ENCODE data around the gene ITGB5.
"Not testable (repeated sequence)": the region's sequence is repeated elsewhere in the genome, so short reads cannot be mapped to it uniquely, and the experiment has no call there.

Gene ITGB5

DNA sequence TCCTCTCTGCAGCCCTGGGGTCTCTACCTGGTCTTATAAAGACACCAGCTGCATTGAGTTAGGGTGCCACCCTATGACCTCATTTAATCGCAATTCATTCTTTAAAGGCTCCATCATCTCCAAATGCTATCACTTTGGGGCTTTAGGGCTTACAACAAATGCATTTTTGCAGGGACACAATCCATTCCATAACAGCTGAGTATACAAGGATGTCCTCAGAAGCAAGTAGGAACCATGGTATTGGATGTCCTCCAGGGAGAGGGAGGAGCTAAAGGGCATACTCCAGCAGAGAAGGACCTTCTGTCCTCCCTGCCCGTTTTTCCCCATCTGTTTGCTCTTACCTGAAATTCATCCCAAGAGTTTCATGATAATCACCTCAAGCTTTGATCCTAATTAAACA lies 126.6 kb downstream of the ITGB5 start:
- no peak for TF ChIP-seq POLR2A (IDR thresholded peaks at IDR 0.05; ENCODE audit: extremely low read depth, insufficient read length)
- TF ChIP-seq MYC (IDR thresholded peaks at IDR 0.05; ENCODE audit: low read depth, low read length), result no peak
- TF ChIP-seq, protein P1, sequence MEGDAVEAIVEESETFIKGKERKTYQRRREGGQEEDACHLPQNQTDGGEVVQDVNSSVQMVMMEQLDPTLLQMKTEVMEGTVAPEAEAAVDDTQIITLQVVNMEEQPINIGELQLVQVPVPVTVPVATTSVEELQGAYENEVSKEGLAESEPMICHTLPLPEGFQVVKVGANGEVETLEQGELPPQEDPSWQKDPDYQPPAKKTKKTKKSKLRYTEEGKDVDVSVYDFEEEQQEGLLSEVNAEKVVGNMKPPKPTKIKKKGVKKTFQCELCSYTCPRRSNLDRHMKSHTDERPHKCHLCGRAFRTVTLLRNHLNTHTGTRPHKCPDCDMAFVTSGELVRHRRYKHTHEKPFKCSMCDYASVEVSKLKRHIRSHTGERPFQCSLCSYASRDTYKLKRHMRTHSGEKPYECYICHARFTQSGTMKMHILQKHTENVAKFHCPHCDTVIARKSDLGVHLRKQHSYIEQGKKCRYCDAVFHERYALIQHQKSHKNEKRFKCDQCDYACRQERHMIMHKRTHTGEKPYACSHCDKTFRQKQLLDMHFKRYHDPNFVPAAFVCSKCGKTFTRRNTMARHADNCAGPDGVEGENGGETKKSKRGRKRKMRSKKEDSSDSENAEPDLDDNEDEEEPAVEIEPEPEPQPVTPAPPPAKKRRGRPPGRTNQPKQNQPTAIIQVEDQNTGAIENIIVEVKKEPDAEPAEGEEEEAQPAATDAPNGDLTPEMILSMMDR (IDR thresholded peaks at IDR 0.05; ENCODE audit: low read depth, low read length), result no peak
- TF ChIP-seq, protein P2, sequence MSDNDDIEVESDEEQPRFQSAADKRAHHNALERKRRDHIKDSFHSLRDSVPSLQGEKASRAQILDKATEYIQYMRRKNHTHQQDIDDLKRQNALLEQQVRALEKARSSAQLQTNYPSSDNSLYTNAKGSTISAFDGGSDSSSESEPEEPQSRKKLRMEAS (IDR thresholded peaks at IDR 0.05; ENCODE audit: low read depth, low read length), result no peak
- DNase-seq (ENCODE audit: low read depth), result no peak
- H3K4me3 ChIP-seq (ENCODE audit: low read depth, low read length), result no peak overlapping the region

DNA sequence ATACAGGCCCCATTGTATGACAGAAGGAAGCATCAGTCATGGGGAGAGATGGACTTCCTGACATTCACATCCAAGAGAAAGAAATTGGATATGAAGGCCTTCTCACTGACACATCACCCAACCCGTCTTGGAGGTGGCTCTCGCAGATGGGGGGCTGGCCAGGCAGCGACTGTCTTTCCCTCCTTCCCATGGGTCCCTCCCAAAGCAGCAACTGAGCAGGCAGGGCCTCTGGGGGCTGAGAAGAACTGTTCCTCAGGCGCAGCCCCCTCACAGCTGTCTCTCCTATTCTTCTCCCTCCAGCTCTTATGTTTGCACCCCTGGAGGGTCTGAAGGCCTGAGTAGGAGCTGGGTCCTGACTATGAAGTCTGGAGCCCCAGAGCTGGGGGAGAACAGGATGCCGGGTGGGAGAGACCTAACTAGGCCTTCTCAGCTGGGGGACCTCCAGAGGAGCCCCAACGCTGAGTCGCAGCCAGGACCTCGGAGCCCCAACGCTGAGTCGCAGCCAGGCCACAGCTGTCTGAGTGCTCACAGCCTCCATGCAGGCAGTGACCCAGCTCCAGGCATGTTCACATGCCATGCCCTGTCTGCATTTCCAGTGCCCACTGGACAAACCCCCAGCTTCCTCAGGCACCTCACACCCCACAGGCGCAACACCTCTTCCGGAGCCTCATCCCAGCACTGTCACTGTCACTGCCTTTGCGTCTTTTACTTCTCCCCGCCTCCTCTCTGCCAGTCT lies 127.3 kb downstream of the ITGB5 start:
- no peak for DNase-seq (ENCODE audit: low read depth)
- no peak for TF ChIP-seq POLR2A (IDR thresholded peaks at IDR 0.05; ENCODE audit: extremely low read depth, insufficient read length)
- no peak for TF ChIP-seq MYC (IDR thresholded peaks at IDR 0.05; ENCODE audit: low read depth, low read length)
- TF ChIP-seq, protein P2 (IDR thresholded peaks at IDR 0.05; ENCODE audit: low read depth, low read length), result no peak
- TF ChIP-seq, protein P1 (IDR thresholded peaks at IDR 0.05; ENCODE audit: low read depth, low read length), result no peak
- no peak overlapping the region for H3K4me3 ChIP-seq (ENCODE audit: low read depth, low read length)

DNA sequence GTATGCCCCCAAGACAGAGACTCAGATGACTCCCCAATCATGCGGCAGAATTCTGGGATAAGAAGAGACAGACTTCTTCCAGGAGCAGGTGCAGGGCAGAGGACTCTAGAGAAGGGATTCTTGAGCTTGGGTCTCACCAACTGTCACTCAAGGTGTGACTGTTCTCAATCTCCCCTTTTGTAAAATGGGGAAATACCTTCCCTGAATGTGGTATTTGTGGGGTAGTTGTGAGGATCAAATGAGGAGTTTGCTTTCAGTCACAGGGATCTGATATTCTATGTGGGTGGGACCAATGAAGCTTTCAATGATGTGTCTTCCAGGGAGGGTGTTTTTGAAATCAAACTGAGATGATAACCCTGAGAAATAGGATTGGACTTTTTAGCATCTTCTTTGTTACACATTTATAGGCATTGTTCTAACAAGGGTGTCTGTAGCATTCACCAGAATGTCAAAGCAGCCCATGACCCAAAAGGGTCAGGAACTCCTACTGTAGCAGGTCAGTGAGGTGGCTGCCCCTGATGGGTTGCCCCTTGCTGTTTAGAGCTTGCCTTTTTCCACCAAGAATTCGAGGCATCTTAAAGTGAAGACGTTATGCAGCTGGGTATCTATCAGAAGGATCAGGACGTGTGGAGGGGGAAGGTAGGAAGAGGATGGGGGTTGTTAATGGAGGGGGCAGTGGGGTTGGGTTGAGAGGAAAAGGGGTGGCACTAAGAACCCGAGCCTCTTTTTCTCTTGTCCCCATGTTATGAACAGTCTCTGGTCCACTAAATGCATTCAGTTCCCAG lies 128.1 kb downstream of the ITGB5 start:
- no peak for DNase-seq (ENCODE audit: low read depth)
- no peak overlapping the region for H3K4me3 ChIP-seq (ENCODE audit: low read depth, low read length)
- no peak for TF ChIP-seq POLR2A (IDR thresholded peaks at IDR 0.05; ENCODE audit: extremely low read depth, insufficient read length)
- TF ChIP-seq, protein P1 (IDR thresholded peaks at IDR 0.05; ENCODE audit: low read depth, low read length), result no peak
- no peak for TF ChIP-seq MYC (IDR thresholded peaks at IDR 0.05; ENCODE audit: low read depth, low read length)

DNA sequence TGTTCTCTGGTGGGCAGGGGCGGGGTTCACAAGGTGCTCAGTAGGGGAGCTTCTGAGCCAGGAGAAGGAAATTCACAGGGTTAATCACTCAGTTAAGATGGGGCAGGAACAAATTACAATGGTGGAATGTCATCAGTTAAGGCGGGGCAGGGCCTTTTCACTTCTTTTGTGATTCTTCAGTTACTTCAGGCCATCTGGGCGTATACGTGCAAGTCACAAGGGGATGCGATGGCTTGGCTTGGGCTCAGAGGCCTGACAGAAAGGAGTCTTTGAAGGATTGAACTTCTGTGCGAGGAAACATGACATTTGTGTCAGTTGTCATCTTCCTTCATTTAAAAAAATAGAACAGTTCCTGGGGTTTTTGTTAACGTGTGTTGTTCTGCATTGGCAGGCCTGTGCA lies 129.2 kb downstream of the ITGB5 start:
- not testable (repeated sequence) for DNase-seq (ENCODE audit: low read depth)

DNA sequence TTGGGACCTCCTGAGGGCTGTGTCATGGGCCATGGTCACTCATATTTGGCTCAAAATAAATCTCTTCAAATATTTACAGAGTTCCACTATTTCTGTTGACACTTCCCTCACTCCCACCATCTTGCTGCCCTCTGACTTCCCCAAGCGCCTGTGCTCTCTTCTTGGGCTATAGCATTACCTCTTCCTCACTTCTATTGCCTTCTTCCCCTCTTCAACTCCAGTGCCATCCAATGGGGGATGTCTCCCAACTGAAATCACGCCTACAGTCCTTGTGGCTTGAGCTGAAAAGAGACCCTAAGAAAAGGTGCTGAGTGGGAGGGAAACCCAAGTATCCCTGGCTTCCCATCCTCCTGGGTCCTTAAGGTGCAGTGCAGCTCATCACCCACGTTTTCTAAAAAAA lies 135.1 kb downstream of the ITGB5 start:
- TF ChIP-seq, protein P2 (IDR thresholded peaks at IDR 0.05; ENCODE audit: low read depth, low read length), result no peak
- no peak for TF ChIP-seq MYC (IDR thresholded peaks at IDR 0.05; ENCODE audit: low read depth, low read length)
- DNase-seq (ENCODE audit: low read depth), result no peak
- no peak overlapping the region for H3K4me3 ChIP-seq (ENCODE audit: low read depth, low read length)

More for the DNA sequence above, 129.2 kb downstream of the ITGB5 start:
- not testable (repeated sequence) for H3K4me3 ChIP-seq (ENCODE audit: low read depth, low read length)

DNA sequence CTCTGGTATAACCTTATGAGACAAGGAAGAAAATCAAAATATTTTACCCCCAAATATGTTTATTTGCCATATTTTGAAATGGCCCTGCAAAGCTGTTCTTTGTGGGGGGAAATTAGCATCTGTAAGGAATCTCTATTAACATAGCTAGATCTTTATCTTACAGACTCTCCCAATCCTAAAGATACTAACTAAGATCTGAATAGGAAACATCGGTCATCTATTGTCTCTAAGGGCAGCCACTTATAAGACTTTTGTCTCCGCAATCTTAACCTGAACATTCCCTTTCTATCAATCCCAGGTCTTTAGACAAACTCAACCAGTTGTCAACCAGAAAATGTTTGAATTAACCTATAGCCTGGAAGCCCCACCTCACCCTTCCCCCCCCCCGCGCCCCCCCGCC lies 135.7 kb downstream of the ITGB5 start:
- TF ChIP-seq POLR2A (IDR thresholded peaks at IDR 0.05; ENCODE audit: extremely low read depth, insufficient read length), result no peak
- no peak for TF ChIP-seq MYC (IDR thresholded peaks at IDR 0.05; ENCODE audit: low read depth, low read length)
- TF ChIP-seq, protein P1 (IDR thresholded peaks at IDR 0.05; ENCODE audit: low read depth, low read length), result no peak
- TF ChIP-seq, protein P2 (IDR thresholded peaks at IDR 0.05; ENCODE audit: low read depth, low read length), result no peak

DNA sequence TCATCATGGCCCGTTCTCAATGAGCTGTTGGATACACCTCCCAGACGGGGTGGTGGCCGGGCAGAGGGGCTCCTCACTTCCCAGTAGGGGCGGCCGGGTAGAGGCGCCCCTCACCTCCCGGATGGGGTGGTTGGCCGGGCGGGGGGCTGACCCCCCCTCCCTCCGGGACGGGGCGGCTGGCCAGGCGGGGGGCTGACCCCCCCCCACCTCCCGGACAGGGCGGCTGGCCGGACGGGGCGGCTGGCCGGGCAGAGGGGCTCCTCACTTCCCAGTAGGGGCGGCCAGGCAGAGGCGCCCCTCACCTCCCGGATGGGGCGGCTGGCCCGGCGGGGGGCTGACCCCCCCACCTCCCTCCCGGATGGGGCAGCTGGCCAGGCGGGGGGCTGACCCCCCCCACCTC lies 137.3 kb downstream of the ITGB5 start:
- H3K4me3 ChIP-seq (ENCODE audit: low read depth, low read length); DNase-seq (ENCODE audit: low read depth): not testable (repeated sequence)

More for the DNA sequence above, 135.7 kb downstream of the ITGB5 start:
- no peak overlapping the region for H3K4me3 ChIP-seq (ENCODE audit: low read depth, low read length)
- no peak for DNase-seq (ENCODE audit: low read depth)
